IPS-NIHi11 (cell line): Measurements from ENCODE around the gene IL22RA1.

Source experiments
- DNase-seq: peaks from one replicate; pipeline ENCODE4 v3.0.0; 2012; ENCODE audit warnings: mixed read lengths, low spot score

The IL22RA1 gene

GRCh38 chr1:24111996-24112779 is 30.8 kb downstream of the IL22RA1 start, which contains the start of gene MYOM3:
TSS of gene MYOM3 (minus strand) at chr1:24112135. CDS start at chr1:24108636, 3,499 bp downstream.
- peak; percentile 68 for DNase-seq

DNA sequence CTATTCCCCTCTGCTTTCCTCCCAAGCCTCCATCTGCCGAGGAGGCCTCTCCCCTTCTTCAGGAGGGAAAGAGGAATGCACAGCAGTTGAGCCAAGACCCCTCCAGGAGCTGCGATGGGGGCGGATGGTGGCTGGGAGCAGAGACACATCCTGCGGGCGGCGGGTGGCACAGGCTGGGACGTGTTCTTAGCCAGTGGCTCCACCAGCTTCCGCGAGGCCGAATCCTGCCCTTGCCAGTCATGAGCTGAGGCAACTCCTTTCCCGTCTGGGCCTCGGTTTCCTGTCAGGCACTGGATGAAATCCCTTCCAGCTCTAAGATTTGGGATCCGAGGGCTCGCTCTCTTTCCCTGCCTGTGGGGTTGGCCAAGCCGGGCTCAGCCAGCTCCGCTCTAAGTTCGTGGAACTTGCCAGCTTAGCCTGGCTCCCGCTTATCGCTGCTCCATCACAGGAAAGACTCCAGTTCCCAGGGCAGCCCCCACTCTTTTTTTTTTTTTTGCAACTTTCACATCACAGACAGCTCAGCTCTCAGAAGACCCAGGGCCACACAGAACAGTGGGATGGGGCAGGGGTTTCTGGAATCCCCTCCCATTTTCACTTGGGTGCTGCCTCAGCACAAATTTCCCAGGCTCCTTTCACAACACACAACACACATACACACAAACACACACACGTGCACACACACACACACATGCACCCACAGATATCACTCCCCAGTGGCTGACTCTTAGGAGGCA is 31.5 kb downstream of the IL22RA1 start:
- DNase-seq, result no peak

DNA sequence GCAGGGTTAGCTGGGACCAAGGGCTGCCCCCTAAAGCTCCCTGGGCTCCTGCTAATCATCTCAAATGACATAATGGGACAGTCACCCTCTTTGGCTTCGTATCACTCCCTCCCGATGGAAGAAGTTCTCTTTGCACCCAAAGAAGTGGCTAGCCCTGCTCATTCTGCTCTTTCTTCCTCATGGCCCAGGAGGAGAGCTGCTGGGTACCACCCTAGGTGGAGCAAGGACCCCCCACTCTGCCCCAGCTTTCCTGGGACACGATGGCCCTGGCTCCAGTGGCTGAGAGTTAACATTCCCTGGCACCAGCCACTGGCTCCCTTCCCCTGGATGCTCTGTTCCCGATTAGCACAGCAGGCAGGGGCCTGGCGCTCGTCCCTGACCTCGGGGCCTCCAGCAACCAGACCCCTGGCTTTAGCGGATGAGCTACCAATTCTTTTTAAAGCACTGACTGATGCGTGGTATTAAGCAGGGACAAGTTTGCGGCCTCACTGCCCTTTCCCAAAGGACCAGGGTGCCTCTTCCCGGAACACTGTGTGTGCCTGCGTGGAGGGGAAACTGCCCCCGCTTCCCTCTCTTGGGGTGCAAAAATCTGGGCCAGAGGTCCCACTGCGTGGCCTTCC is 32.2 kb downstream of the IL22RA1 start:
- no peak for DNase-seq

DNA sequence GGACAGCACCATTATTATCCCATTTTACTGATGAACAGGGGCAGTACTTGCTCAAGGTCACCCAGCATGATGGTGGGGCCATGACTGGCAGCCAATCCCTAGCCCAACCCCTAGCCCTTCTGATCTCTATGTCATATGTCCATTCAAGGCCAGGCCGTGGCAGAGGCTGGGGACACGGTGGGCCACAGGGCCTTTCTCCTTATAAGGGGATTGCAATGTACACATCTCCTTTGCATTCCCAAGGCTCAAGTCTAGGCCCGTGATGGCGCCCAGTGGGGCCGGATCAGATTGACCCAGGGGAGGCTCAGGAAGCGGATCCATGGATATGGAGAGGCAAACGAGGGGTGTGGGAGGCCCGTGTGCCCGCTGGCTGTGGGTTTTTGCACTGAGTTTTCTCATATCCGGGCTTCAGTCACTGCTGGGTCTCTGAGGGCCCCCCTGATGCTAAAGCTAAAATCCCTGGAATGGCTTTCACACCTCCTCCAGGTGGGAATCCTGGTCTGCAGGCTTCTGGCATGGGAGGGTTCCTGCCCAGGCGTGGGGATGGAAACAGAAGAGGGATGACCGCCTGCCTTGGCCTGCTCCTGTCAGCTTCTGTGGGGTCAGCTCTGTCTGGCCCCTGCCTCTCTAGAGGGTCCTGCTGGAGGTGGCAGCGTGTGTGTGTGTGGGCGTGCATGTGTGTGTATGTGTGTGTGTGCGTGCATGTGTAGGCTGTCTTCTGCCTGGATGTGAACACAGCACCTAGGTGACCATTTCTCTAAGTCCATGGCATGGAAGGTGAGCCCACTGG is 33.1 kb downstream of the IL22RA1 start:
- no peak for DNase-seq

GRCh38 chr1:24109166-24109483 is 33.8 kb downstream of the IL22RA1 start:
- no peak for DNase-seq

GRCh38 chr1:24108334-24109165 is 34.4 kb downstream of the IL22RA1 start:
- DNase-seq, result no peak

- DNase-seq, result no peak
These were observed 35.3 kb downstream of the IL22RA1 start for GRCh38 chr1:24107462-24108138.

DNA sequence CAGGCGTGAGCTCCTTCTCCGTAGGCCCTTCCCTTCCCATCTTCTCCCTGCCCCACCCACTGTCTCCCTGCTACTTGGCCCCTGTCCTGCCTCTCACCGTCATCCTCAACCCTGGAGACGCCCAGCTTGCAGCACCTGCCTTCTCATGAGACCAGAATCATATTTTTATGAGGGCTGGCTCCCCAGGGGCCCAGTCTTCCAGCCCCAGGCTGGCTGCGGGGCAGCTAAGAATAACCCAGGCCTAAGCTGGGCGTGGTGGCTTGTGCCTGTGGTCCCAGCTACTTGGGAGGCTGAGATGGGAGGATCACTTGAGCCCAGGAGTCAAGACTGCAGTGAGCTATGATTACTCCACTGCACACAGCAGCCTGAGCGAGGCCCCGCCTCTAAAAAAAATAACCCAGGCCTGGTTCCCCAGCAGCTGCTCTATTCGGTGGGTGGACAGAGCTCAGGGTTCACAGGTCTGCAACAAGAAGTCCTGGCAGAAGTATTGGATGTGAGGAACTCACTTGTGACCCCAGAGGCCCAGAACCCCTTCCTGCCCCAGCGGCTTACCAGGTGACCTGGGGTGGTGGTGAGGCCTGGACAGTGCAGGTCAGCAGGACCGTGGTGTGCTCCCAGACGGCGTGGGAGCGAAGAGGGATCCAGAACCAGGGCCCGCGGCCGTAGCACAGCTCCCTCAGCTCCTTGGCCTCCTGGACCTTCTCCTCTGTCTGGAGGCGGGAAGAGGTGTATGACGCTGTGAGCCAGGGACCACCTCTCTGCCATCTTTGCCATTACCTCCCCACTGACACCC is 37.4 kb downstream of the IL22RA1 start:
- no peak for DNase-seq

GRCh38 chr1:24104854-24105253 is 38.1 kb downstream of the IL22RA1 start:
- DNase-seq, result no peak

DNA sequence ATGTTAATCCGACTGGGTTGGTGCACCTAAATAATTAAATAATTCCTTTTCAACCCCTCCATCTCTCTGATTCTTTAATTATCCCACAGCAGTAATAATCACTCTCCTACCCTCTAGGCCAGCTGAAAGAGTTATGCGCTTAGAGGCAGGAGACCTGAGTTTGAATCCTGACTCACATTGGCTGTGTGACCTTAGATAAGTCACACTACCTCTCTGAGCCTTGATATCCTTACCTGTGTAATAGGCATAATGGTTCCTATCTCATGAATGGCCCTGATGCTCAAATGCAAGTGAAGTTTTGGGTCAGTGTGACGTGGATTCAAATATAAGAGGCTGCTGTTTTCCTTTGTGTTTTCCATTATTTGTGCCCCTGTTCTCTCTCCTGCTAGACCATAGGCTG is 39.1 kb downstream of the IL22RA1 start:
- DNase-seq, result no peak

DNA sequence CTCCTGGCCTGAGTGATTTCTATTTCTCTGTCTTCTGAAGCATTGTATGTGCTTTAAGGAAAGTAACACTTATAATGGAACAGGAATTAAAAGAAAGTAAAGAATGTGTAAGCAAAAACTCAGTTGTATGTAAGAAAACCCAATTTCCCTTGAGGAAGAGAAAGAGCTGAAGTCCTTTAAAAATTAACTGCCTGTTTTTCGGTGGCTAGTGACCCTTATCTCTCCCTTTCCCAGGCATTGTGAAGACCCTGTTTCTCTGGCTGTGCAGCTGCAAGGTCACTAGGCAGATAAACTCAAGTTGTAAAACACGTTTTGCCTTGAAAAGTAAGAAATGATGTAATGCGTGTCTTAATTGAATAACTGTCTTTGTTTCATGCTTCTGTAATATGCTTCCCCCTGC is 39.5 kb downstream of the IL22RA1 start:
- DNase-seq, result no peak

GRCh38 chr1:24102961-24103360 is 40.0 kb downstream of the IL22RA1 start:
- DNase-seq, result no peak

DNA sequence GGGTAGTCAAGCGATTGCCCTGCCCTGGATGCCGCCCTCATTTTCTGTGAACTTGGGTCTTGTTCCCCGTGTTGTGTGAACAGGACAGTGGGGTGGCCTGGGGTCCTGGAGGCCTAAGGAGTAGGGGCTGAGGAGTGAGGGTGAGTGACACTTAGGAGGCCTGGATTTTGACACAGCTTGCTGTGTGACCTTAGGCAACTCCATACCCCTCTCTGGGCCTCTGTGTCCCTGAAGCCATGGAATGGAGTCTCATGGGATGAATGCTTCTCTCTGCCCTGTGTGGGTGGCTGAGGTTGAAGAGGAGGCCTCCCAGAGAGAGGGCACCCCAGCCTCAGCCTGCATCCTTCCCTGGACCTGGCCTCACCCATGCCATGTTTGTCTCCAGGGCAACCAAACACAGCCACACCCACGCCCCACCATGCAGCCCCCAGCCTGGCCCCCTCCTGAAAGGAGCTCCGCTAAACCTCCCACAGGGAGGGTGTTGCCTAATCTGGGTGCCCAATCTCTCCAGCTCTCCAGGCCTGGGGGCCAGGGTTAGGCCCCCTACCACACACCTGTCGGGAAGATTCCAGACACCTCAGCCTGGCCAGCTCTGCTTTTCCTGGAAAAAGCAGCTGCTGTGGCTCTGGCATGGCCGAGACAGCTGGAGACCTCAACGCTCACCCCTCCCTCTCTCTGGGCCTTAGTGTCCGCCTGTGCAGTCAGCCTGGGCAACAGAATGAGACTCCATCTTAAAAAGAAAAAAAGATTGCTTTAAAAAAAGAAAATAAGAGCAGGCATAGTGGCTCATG is 40.9 kb downstream of the IL22RA1 start:
- DNase-seq, result no peak

- no peak for DNase-seq
These were observed 41.8 kb downstream of the IL22RA1 start for GRCh38 chr1:24100945-24101737.

DNA sequence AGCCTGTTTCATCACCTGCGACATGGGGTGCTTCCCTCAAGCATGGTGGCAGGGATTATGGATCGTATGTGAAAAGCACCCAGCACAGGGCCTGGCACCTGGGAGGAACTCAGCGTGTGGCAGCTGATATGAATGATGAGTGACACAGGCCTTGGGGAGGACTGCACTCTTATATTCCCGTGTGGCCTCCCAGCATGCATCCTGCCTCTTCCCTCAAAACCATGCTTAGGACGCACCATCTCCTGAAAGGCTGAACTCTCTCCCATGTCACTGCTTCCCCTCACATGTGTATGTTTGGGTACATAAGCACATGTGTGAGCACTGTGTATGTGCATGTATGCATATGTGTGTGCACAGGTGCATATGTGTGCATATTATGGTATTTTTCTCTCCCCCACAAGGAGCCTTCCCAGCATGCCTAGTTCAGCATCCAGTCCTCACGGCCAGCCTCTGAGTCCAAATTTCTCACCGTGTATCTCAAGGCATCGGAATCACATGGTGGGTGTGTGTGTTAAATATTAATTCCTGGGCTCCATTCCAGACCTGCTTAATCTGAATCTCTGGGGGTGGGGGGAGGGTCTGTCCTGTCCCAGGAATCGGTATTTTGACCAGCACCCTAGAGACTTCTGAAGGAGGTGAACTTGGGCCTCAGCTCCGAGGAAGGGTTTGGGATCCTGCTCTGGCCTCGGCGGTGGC is 43.8 kb downstream of the IL22RA1 start:
- DNase-seq, result no peak

DNA sequence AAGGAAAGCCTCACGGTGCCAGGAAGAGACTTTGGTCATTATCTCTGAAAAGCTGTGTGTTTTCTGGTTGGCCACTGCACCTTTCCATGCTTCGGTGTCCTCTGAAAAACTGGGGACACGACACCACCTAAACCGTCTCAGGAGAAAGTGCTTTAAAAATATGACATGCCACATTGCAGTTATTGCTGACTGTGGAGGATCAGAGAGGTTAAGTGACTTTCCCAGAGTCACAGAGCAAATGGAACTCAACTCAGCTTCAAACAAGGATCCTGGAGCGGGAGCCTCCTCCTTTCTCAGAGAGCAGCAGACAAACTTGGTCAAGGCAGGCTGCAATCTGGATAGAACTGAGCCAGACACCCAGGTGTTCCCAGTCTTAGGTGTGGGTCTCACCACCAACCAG is 44.8 kb downstream of the IL22RA1 start:
- DNase-seq, result no peak

DNA sequence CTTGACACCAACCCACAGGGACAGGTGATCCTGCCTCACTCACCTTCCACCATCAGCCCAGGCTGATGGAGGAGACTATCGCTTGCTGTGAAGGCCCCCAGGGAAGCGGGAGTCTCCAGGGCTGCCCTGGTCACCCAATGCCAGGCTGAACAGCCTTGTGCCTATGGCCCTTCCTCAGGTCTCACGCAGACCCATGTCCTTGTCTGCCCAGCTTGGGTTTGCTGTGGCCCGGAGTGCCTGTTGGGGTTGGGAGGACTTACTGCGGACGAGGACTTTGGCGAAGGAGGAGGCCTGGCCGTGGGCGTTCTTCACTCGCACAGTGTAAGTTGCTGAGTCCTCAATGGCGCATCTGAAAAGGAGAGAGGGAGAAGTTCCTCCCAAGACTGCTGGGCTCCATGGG is 45.3 kb downstream of the IL22RA1 start:
- no peak for DNase-seq

DNA sequence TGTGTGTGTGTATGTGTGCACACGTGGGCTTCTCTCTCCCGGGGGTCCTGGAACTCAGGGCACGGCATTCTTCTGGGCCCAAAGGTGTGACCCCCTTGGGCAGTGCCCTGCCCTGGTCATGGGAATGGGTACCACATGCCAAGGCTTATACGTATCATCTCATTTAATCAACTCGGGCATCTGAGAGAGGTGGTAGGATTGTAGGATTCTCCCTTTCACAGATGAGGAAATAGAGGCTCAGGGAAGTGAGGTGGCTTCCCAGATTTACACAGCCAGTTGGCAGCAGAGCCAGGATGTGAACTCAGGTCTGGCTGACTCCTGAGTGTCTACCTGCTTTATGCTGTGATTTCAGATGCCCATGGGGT is 46.2 kb downstream of the IL22RA1 start:
- DNase-seq, result no peak
